Left renal pelvis (tissue), 4 donors: ENCODE data around the gene KCNN2. TPM values are rescaled to one million over a fixed set of nuclear protein-coding genes. Genes with fewer than 3 reads are reported as not detected.

Experiments
- DNase-seq, 4 donors: peaks; one replicate each; pipeline ENCODE4 v3.0.0-alpha.2; 2013; ENCODE audit warnings: low read depth in 4 of 4, low spot score in 3 of 4
- polyA plus RNA-seq, 4 donors: library from polyadenylated mRNA; unstranded; fragments of 120-200 nt; gene quantifications; one replicate each; pipeline ENCODE4 v1.2.1, GENCODE V29; 2013; ENCODE audit not compliant: insufficient read length in 4 of 4

The KCNN2 gene
- polyA plus RNA-seq, result 1 to 10 TPM; 3.4 to 6.5 (median 5.6) TPM

DNA sequence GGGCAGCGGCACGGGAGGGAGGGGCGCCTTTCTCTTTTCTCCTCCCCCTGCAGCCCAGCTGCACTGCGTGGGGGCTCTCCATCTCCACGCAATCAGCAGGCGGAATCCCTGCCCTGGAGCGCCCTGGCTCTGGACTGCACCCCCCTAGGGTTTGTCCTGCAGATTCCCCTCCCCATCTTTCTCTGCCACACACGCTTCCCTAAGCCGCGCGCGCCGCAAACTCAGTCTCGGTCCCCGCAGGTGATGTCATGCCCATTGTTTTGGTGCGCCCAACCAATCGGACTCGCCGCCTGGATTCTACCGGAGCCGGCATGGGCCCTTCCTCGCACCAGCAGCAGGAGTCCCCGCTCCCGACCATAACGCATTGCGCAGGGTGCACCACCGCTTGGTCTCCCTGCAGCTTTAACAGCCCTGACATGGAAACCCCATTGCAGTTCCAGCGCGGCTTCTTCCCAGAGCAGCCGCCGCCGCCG is at the start of gene KCNN2:
KCNN2 (plus strand) TSS at position 347 of the 473 bp plus-strand sequence; CDS start at position 417, 70 bp downstream.
- DNase-seq, result peak in 3 of 4 donors; percentile 71 to 83 (median 75)

DNA sequence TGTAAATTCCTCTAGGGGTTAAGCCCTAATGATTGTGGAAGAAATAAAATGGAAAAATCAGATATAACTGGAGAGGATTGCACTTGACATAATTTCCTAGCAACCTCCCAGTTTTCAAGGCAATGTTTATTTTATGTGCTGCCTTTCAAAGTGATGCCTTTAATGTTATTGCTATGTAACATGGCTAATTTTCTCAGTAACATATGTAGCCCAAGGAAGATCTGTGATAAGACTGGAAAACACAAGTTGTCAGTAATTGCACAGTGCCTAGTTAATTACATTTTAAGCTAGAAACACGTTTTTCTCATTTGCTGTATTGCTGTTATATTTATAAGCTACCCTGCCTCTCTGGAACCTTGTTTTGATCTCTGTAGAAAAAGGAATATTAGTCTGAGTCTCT is 49.2 kb upstream of the KCNN2 start:
- no peak for DNase-seq

- DNase-seq, result no peak
Observed at GRCh38 chr5:114314061-114314460, 47.8 kb upstream of the KCNN2 start.

DNA sequence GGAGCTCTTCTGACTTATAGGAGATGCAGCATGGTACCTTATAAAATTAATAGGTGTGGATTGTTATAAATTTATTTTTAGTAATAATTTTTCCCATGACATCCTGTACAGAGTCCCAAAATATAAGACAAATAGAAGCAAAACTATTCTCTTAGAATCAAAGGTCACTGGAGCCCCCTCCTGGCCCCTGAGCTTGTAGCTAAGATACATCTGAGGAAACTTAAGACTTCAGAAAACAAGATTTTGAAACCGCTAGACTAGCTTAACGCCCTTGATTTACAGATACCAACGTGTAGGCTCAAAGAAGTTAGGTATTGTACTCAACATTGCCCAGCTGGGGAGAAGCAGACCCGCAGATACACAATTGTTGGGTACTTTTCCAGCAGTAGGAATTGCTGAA is 45.7 kb upstream of the KCNN2 start:
- no peak for DNase-seq

- no peak for DNase-seq
Observed at GRCh38 chr5:114317751-114318150, 44.1 kb upstream of the KCNN2 start.

- DNase-seq, result no peak
Observed at GRCh38 chr5:114319236-114319635, 42.6 kb upstream of the KCNN2 start.

DNA sequence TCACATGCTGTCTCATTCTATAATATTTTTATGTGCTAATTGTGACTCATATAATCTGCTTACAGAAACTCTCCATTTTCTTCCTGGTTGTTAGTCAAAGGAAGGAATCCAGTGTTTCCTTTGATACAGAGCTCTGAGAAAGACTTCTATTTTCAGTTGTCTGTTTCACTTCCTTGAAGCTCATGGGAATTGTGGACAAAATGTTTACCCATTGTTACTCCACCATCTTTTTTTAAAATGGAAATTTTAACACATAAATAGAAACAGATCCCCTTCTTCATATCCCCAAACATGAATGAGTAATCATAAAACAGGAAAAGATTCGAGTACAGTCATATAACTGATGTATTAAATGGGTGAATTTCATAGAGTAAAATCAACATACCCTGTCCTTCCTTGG is 42.0 kb upstream of the KCNN2 start:
- no peak for DNase-seq

- no peak for DNase-seq
Observed at GRCh38 chr5:114324282-114324681, 37.6 kb upstream of the KCNN2 start.

DNA sequence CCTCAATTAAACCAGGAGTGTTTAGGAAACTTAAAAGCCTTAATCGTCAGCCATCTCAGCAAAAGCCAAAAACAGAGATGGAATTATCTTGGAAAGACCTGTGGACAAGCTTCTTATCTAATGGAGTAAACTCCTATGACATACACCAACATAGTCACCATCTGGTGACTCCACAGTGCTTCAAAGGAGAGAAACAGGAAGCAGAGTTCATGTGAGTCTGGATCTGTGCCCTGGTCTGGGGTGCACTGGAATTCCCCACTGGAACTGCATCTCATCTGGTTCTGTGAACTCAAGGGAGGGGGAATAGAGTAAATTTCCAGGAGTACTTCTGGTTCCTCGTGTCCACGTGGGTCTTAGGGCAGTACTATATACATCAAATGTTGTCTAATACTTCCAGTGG is 36.3 kb upstream of the KCNN2 start:
- DNase-seq, result no peak

GRCh38 chr5:114327474-114327873 is 34.4 kb upstream of the KCNN2 start:
- DNase-seq, result no peak

GRCh38 chr5:114327987-114328386 is 33.9 kb upstream of the KCNN2 start:
- DNase-seq, result no peak

DNA sequence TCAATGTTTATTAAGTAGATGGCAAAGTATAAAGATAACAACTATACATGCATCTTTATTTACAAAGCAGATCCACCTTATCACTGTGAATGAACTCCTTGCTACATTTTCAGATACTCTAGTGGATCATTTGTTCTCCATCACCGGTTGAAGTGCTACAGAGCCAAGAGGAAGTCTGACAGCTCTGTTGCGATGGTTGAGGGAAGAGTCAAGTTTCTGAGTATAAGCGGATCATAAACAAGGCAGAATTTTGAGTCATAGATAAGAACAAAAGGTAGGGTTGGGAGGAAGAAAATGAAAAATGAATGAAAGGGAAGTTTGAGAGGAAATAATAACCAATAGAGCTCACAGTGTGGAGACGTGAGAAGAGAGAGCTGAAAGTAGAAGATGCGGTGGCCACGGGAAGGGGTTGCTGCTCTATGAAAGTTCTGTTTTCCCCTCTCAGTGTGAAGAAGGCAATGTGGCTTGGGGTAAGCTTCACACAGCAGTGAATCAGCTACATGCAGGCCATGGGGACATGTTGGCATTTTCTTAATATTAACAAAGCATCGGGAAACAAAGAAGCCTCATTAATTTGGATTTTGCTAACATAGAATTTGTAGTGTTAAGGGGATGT is 30.8 kb upstream of the KCNN2 start:
- DNase-seq, result no peak

DNA sequence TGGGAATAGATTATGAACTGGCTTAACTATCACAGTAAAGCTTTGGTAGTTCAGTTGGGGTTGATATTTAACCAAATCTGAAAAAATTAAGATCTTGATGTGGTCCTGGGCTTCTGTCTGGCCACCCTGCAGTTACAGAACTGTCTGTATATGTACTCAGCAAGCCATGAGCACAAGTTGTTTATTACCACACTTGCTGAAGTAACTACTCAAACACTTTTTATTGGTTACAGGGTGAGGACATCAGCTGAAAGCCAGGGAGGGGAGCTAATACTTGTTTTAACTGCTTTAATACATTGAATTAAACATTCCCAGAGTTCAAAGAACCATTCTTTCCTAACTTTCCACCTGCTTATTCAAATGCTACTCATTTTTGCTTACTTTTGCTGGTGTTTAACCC is 29.4 kb upstream of the KCNN2 start:
- no peak for DNase-seq

- DNase-seq, result no peak
Observed at GRCh38 chr5:114332925-114333324, 28.9 kb upstream of the KCNN2 start.

- DNase-seq, result no peak
Observed at GRCh38 chr5:114335391-114335790, 26.5 kb upstream of the KCNN2 start.

DNA sequence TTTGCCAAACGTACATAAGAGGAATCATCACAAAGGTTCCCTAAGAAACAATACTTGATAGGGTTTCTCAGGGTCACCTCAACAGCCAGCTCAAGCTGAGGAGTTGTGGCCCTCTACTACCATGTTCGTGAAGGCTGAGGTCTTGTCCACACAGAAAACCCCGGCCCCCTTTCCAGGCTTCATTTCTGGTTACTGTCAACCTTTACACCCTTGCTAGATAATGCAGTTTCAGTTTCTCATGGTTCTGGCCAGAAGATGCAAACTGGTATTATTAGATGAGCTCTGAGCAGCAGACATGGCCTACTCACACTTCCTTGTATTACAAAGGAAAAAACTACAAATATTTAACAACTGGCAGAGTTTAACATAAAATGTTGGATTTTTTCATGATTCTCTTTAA is 22.8 kb upstream of the KCNN2 start:
- DNase-seq, result no peak

DNA sequence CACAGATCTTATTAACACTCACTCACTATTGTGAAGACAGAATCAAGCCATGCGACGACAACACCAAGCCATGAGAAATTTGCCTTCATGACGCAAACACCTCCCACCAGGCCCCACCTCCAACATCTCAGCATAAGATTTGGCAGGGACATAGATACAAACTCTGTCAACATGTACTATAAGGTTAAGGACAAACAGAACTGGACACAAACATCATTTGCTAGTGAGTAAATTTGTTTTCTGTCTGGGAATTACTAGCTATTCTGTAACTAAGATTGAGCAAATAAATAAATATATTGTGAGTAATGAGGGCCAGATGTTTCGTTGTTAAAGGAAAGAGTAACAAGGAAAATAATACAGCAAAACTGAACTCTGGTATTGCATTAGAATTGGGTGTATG is 15.7 kb upstream of the KCNN2 start:
- DNase-seq, result no peak

GRCh38 chr5:114355086-114355830 is 6.6 kb upstream of the KCNN2 start:
- DNase-seq, result no peak

DNA sequence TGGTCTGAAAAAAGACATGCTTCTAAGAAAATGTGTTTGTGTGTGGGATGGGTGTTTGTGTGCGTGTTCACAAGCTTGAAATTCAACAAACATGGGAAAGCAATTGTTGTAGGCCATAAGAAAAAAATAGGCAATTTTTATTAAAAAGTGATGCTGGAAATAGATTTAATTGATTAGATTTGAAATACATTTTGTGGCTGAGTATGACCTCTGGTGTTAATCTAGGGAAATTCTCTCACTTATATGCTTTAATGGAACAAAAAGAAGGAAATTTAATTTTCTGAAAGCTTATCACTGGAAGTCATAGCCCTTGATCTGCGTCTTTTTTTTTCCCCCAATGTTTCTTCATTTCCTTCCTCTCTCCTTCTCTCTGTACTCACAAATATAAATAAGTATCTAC is 3.5 kb upstream of the KCNN2 start:
- DNase-seq, result no peak

DNA sequence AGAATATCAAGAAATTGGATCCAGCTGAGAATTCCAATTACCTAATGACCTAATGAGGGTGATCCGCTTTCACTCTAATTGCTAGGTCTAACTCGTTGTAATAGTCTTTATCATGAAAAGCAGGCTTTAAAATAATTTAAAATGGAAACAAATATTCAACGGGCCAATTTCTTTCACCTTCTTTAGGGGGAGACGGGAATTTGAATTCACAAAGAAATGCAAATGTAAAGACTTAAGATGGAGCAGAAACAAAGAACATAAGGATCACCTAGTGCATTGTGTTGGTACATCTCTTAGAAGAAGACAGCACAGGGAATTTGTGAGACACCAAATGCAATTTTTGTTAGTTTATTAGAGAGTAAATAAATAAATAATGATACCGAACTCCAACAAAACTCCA is 1.5 kb upstream of the KCNN2 start:
- DNase-seq, result no peak

DNA sequence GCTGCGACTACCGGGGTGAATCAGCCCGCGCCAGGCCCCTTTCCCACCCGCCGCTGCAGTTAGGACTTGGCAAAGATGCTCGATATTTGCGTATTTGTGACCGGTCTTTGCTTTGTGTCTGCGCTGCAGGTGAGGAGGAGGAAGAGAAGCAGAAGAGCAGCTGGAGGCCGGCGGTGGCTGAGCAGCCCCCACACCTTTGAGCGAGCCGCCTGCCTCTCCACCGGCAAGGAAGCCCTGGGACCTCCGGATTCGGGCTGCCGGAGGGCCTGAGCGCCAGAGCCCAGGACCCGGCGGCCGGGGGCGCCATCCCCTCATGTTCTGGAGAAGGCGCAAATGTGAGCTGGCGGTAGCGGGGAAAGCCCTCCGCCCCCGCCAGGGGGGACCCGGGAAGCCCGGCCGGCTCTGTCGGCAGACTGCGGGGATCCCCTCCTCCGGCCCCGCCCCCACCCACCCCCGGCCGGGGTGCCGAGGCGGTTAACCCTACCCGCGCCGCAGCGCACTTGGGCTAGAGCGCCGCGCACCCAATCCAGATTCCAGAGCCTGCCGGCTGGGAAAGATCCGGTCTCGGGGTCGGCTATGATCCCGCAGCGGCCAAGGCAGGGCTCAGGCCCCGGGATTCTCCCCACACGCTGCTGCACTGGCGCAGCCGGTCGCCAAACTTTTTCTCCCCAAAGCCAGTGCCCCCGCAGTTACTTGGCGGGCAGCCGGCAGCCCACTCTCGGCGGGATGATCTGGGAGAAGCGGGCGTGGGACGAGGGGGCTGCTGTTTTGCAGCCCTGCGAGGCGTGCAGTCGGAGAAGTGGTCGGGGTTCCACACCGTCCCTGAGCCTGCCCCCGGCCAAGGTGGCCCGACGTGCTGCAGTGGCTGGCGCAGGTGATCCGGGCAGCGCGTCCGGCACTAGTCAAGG is 800 bp upstream of the KCNN2 start:
- peak in 1 of 4 donors; percentile 54 for DNase-seq
